T1000 (cell line): ENCODE results near the gene PHC2.

Experiments
- DNase-seq: peaks from one replicate; lab custom pipeline; 2025; ENCODE audit warnings: mixed read lengths; lab: John Stamatoyannopoulos, UW

PHC2 gene

GRCh38 chr1:33430692-33431593 lies at the start of gene PHC2:
PHC2 (minus strand) TSS chr1:33431095; CDS start chr1:33375539, 55,556 bp downstream.
- peak; percentile 95 for DNase-seq

GRCh38 chr1:33477451-33477850 lies 46.6 kb upstream of the PHC2 start:
- no peak for DNase-seq

- DNase-seq: no peak
Observed at GRCh38 chr1:33473900-33474299, 43.0 kb upstream of the PHC2 start.

GRCh38 chr1:33472269-33472980 lies 41.5 kb upstream of the PHC2 start, which contains the start of gene ZSCAN20:
ZSCAN20 (plus strand) TSS chr1:33472645; CDS start chr1:33479289, 6,644 bp downstream.
- peak; percentile 99 for DNase-seq

GRCh38 chr1:33471416-33471815 lies 40.5 kb upstream of the PHC2 start:
- DNase-seq: no peak

- peak; percentile 76 for DNase-seq
Observed at GRCh38 chr1:33470495-33471012, 39.7 kb upstream of the PHC2 start.

- DNase-seq: no peak
Observed at GRCh38 chr1:33469691-33470090, 38.8 kb upstream of the PHC2 start.

GRCh38 chr1:33468967-33469366 lies 38.1 kb upstream of the PHC2 start:
- no peak for DNase-seq

GRCh38 chr1:33468531-33468930 lies 37.6 kb upstream of the PHC2 start:
- no peak for DNase-seq

- DNase-seq: no peak
Observed at GRCh38 chr1:33468011-33468410, 37.1 kb upstream of the PHC2 start.

- DNase-seq: no peak
Observed at GRCh38 chr1:33466159-33466558, 35.3 kb upstream of the PHC2 start.

GRCh38 chr1:33465316-33465715 lies 34.4 kb upstream of the PHC2 start:
- no peak for DNase-seq

- DNase-seq: no peak
Observed at GRCh38 chr1:33464552-33464951, 33.7 kb upstream of the PHC2 start.

GRCh38 chr1:33462405-33463164 lies 31.7 kb upstream of the PHC2 start:
- DNase-seq: no peak

GRCh38 chr1:33460947-33461629 lies 30.2 kb upstream of the PHC2 start:
- no peak for DNase-seq

- DNase-seq: no peak
Observed at GRCh38 chr1:33460144-33460543, 29.2 kb upstream of the PHC2 start.

- no peak for DNase-seq
Observed at GRCh38 chr1:33459691-33460090, 28.8 kb upstream of the PHC2 start.

- no peak for DNase-seq
Observed at GRCh38 chr1:33456502-33456886, 25.6 kb upstream of the PHC2 start.

- peak; percentile 32 for DNase-seq
Observed at GRCh38 chr1:33455539-33456501, 24.9 kb upstream of the PHC2 start.

GRCh38 chr1:33454646-33455282 lies 23.9 kb upstream of the PHC2 start:
- no peak for DNase-seq
